ENCODE results near the gene MIEF1.

MIEF1 gene

GRCh38 chr22:39528080-39528661 is 26.1 kb downstream of the MIEF1 start:
- DNase-seq (ENCODE audit: low read depth, low spot score), result no peak

DNA sequence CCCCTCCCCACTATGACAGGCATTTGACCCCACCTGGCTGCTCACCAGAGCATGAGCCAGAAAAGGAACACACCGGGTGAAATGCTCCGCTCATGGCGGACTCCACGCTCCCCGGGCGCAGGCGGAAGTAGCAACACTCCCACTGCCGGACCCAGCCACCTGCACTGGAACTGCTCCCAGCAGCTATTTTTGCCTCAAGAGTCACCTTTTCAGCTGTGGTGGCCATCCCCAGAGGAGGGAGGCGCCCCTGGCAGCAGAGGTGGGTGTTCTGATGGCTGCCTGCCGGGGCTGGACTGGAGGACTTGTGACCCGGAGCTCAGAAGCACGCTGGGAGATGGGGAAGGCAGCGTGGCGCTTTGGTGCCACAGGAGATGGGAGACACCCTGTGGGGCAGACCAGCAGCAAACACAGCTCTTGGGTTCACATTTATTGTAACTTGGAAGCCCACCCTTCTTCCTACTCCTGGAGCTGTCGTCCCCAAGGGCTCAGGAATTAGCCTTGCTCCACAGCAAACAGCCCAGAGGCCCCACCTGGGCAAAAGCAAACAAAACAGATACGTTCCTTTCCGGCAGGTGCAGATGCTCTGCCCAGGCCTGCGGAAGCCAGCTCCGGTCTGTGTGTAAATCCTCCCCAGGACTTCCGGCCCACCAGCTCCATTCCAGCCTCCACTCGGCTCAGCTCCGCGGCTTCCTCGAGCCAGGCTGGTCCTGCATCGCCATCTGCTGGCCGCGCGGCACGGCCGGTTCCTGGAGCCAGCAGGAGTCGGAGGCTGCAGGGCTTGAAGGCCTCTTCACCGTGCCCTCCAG is 26.8 kb downstream of the MIEF1 start:
- no peak for DNase-seq (ENCODE audit: low read depth, low spot score)

GRCh38 chr22:39529487-39529851 is 27.4 kb downstream of the MIEF1 start:
- DNase-seq (ENCODE audit: low read depth, low spot score), result no peak

DNA sequence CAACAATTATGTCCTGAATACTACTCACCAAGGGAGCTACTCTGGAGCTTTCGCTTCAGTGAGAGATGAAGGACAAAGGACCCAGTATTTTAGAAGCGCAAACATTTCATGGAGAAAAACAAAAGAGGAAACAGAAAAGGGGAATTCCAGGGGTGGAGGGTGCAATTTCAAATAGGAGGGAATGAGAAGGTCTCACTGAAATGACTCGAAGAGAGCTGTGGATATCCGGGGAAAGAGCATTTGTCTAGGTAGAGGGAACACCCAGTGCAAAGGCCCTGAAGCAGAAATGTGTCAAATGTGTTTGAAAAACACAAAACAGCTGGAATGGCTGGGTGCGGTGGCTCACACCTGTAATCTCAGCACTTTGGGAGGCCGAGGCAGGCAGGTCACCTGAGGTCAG is 28.0 kb downstream of the MIEF1 start:
- no peak for DNase-seq (ENCODE audit: low read depth, low spot score)

- no peak for DNase-seq (ENCODE audit: low read depth, low spot score)
These were observed 28.7 kb downstream of the MIEF1 start for GRCh38 chr22:39530692-39531331.

DNA sequence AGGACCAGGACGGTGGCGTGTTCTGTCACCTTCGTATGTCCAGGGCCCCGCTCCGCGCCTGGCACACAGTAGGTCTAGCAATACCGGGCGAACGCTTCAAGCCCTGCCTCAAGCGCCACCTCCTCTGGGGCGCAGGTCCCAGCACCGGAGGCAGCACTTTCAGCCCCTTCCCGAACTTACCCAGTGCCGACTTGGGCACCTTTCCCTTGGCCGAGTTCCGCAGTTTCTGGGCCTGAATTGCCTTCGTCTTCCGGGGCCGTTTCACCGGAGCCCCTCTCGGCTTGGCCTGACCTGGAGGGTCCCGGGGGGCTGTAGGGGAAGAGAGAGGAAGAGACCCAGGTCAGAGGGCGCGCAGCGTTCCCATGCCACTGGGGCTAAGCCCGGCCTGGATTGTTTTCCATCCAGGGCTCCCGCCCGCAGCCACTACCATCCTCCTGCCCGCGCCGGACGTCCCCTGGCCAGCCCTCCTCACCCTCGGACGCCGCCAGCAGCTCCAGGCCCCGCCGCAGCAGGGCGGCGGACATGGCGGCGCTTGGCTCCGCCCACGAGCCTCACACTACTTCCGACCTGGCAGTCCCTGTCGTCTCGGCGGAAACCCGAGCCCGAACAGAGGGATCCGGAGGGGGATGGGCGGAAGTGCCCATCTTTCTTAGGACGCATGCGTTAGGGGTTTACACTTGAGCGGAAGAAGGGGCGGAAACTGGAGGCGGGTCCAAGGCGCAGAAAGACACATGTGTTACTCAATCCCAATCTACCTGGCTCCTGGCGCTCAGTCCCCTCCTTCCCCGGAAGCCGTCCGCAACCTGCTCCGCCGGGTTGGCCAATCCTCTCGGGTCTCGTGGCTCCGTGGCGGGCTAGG is 30.4 kb downstream of the MIEF1 start, which contains the start of gene RPS19BP1:
RPS19BP1 (minus strand) TSS at position 534 of the 859 bp plus-strand sequence; CDS start at position 524, 10 bp downstream.
- DNase-seq (ENCODE audit: low read depth, low spot score), result peak; percentile 100

GRCh38 chr22:39534092-39534506 is 32.0 kb downstream of the MIEF1 start:
- DNase-seq (ENCODE audit: low read depth, low spot score), result no peak

DNA sequence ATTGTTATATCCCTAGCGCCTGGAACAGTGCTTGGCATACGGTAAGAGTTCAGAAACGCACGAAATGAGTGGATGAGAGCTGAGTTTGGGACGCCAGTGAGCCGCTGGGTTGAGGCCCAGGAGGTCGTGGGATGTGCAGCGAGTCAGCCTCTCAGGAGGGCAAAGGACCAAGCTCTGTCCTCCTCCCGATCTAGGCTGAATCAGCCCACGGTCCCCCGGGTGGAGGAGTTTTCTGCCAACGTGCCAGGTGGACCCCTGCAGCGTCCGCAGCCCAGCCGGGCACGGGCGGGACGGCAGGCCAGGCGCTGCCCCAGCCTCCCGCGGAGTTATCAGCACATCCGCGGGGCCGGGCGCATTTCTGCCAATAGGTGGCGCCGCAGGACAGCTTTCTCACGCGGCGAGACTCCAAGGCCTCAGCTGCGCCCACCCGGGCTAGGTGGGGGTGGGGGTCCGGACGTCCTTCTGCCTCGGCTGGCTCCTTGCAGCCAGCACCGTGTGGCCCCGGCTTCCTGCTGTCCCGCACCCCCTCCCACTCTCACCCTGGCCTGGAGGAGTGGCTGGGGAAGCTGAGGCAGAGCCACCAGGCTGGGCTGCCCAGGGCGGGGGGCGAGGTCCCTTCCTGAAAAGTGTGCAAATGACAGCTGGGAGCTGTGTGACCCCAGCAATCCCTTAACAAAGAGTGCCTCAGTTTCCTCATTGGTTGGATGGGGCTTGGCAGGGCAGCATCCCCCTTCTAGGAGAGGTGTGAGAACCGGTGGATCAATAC is 32.7 kb downstream of the MIEF1 start:
- DNase-seq (ENCODE audit: low read depth, low spot score), result no peak

- no peak for DNase-seq (ENCODE audit: low read depth, low spot score)
These were observed 33.3 kb downstream of the MIEF1 start for GRCh38 chr22:39535357-39535725.

DNA sequence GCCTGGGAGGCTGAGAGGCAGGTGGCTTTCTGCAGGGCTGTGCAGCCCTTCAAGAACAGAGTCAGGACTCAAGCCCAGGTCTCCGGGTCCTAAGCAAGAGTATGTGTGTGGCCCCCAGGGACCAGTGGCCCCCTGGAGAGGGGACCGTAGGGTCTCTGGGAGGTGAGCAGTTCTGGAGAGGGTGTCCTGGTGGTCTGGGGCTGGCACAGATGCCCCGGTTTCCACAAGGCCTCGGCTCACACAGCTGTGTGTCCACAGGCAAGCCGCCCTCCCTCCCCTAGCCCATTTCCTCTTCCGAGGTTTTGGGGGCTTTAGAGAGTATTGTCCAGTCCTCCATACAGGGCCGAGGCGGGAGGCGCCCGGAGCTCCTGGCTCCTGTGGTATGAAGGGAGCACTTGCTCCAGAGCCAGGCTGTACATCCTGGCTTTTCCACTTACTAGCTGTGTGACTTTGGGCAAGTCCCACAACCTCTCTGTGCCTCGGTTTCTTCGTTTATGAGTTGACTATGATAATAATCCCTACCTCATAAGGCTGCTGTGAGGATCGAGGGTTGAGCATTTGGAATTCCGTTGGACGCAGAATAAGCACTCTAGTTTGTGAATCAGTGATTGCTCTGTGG is 33.9 kb downstream of the MIEF1 start:
- no peak for DNase-seq (ENCODE audit: low read depth, low spot score)

DNA sequence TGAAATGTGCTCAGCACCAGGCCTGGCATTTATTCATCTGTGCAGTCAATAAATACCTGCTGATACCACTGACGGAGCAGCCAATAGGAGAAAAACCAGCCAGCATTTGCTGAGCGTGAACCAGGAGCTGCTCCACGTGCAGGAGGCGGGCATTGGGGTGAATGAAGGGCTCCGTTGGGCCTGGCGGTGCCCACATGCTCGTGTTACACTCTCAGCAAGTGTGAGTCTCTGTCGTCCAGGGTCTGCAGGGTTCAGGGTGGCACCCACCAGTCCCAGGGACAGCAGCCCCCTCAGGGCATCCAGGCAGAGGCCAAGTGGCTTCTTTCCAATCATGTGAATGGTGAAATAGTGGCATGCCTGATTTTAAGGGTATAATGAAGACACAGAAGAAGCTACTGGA is 34.6 kb downstream of the MIEF1 start:
- DNase-seq (ENCODE audit: low read depth, low spot score), result no peak

GRCh38 chr22:39537975-39538374 is 35.9 kb downstream of the MIEF1 start:
- no peak for DNase-seq (ENCODE audit: low read depth, low spot score)

- DNase-seq (ENCODE audit: low read depth, low spot score), result no peak
These were observed 41.0 kb downstream of the MIEF1 start for GRCh38 chr22:39543095-39543494.

DNA sequence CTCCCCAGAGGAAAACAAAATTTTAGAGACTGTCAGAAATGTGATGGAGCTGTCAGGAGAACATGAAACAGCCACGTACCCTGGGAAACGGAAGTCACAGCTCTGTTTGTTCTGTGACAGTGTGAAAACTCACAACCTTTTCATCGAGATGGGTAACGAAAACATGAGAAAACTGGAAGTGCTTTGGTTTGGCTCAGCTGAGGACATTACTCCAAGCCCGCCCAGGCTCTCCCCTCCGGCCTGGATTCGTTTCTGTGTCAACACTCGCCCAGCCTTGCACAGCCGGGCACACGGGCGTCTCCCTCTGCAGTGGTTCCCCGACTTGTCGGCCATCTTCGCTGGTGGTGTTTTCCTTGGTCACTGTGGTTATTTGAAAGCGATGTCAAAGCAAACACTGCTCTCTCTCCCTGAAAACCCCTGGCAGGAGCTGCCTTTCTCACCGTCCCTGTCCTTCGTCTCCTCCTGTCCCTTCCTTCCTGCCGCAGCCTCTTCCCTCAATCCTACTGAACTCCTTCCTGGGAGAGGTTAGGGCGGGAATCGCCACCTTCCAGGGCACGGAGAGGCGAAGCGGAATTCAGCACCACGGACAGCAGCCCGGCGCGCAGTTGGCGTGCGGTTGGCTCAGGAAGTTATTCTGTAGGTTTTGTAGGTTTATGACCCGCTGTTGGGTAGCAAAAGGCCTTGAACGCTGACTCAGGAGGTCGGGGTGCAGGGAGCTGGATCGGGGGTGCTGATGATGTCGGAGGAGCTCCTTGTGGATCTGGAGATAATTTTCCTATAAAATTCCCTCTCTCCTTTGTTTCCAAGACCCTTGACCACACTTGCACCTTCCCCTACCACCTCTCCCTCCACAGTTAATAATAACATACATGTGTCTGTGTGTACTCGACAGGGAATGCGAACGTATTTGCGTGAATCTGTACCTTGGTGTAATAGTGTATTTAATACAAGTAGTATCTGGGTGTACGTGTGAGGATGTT is 43.6 kb downstream of the MIEF1 start:
- DNase-seq (ENCODE audit: low read depth, low spot score), result no peak

DNA sequence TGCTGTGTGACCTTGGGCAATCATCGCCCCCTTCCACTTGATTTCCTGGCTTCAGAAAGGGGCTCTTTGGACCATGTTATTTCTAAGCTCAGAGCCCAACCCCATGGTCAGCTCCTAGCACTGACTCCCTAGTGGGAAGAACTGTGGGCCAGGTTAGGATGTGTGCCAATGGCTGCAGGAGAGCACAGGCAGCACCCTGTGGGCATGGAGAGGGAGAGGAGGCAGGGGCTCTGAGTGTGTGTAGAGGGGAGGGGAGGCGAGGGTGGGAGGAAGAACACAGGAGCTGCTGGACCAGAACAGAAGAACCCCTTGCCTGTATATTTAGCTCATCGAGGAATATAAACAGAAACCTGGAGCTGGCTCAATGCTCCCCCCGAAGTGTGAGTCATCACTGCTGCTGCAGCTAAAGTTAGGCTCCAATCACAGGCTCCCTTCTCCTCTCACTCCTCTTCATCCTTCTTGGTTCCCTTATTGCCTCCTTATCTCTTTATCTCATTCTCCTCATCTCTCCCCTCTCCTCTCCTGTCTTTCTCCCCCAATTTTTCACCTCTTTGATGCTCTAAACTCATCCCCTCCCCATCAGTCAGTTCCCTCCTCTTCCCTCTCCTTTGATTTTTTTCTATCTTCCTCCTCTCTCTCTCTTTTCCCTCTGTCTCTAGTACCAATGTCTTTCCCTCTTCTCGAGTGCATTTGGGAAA is 44.9 kb downstream of the MIEF1 start:
- no peak for DNase-seq (ENCODE audit: low read depth, low spot score)

DNA sequence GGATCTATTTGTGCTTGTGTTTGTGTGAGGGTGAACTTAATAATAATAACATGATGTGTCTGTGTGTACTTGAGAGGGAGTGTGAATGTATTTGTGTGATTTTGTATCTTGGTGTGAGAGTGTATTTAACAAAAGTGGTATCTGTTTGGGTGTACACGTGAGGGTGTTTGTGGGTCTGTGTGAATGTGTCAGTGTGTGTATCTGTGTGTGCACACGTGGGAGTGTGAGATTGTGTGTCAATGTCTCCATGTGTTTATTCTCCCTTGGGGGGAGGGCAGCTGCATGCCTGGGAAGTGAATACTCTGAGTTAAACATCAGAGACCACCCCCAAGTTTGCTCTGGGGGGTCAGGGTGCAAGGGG is 45.5 kb downstream of the MIEF1 start:
- no peak for DNase-seq (ENCODE audit: low read depth, low spot score)

DNA sequence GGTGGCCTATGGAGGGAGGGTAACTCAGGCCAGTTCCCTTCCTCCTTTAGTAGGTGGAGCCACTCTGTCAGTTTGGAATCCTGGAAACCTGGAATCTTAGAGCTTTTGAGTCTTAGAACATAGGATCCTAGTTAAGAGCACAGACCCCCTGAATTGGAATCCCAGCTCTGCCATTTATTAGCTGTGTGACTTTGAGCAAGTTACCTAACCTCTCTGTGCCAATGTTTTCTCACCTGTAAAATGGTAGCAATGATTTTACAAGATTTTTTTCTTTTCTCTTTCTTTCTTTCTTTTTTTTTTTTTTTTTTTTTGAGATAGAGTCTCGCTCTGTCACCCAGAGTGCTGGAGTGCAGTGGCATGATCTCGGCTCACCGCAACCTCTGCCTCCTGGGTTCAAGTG is 51.3 kb downstream of the MIEF1 start:
- DNase-seq (ENCODE audit: low read depth, low spot score), result no peak

DNA sequence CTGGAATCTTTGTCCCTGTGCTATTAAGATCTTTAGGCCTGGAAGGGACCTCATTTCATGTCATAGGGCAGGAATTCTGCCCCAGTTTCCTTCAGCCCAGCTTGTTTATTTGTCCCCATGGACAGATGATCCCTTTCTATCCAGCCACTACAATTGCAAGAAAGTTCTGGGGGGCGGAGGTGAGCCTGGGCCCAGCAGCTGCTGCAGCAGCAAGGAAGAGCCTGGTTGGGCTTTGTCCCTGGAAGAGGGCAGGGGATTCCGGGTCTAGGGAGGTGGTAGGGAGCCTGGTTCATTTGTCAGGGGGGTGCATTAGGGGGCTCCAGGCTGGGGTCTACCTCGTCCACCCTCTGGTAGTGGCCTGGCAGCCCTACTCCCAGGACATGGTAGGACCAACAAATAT is 52.1 kb downstream of the MIEF1 start:
- no peak for DNase-seq (ENCODE audit: low read depth, low spot score)
